ENCODE measurements around the gene MAMDC4. TPM values are rescaled to one million over a fixed set of nuclear protein-coding genes. Genes with fewer than 3 reads are reported as not detected.

MAMDC4 gene
- total RNA-seq, 4 donors from 2014 or later: 0.89 to 1.4 (median 1.4) TPM

DNA sequence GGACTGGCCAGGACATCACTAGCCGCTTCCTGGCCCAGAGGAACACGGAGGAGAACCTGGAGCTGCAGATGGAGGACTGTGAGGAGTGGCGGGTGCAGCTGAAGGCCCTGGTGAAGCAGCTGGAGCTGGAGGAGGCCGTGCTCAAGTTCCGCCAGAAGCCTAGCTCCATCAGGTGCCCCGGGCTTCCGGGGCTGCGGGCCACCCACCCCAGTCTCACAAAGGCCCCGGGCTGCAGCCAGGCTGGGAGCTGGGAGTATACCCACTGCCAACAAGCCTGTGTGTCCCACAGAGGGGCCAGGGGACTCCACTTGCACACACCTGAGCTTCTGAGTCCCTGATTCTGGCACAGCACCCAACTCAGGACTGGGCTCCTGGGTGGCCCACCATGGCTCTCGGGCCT is 46.1 kb upstream of the MAMDC4 start:
- WGBS, 2 donors: 94 to 98% methylated on average over 10 of the region's 10 CpGs
- no peak for TF ChIP-seq POLR2A (IDR thresholded peaks at IDR 0.05)
- TF ChIP-seq, protein P1, sequence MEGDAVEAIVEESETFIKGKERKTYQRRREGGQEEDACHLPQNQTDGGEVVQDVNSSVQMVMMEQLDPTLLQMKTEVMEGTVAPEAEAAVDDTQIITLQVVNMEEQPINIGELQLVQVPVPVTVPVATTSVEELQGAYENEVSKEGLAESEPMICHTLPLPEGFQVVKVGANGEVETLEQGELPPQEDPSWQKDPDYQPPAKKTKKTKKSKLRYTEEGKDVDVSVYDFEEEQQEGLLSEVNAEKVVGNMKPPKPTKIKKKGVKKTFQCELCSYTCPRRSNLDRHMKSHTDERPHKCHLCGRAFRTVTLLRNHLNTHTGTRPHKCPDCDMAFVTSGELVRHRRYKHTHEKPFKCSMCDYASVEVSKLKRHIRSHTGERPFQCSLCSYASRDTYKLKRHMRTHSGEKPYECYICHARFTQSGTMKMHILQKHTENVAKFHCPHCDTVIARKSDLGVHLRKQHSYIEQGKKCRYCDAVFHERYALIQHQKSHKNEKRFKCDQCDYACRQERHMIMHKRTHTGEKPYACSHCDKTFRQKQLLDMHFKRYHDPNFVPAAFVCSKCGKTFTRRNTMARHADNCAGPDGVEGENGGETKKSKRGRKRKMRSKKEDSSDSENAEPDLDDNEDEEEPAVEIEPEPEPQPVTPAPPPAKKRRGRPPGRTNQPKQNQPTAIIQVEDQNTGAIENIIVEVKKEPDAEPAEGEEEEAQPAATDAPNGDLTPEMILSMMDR (IDR thresholded peaks at IDR 0.05): no peak
- intact Hi-C loops (cut with DNase I; ENCODE audit: low total_unique reads): no loop called here
- no peak overlapping the region for H3K4me3 ChIP-seq (ENCODE audit: low read depth, poor library complexity, severe bottlenecking)
- no peak for DNase-seq (ENCODE audit: low spot score in 2 of 2)

DNA sequence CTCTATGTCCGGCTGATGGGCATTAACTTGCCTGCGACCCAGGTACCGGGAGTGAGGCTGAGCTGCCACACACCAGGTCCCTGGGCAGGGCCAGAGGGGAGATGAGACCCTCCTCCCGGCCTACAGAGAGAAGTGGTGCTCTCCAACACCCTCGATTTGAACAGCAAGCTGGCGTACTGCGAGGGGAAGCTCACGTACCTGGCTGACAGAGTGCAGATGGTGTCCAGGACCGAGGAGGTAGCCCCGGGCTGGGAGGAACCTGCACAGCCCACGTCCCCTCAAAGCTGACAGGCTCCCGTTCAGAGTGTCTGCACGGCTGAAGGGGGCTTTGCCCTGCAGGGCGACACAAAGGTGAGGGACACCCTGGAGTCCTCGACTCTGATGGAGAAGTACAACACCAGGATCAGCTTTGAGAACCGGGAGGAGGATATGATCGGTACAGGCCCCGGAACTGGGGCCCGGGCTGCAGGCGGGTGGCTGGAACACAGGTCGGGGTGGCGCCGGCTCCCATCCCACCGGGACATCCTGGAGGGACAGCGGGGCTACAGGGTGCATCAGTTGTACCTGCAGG is 45.4 kb upstream of the MAMDC4 start:
- no peak for TF ChIP-seq POLR2A (IDR thresholded peaks at IDR 0.05)
- TF ChIP-seq, protein P1 (IDR thresholded peaks at IDR 0.05): no peak
- DNase-seq (ENCODE audit: low spot score in 2 of 2): no peak
- intact Hi-C loops (cut with DNase I; ENCODE audit: low total_unique reads): no loop called here
- WGBS, 2 donors: 53 to 57% methylated on average over 24 to 25 of the region's 25 CpGs
- H3K4me3 ChIP-seq (ENCODE audit: low read depth, poor library complexity, severe bottlenecking): no peak overlapping the region

GRCh38 chr9:136807281-136808074 is 44.7 kb upstream of the MAMDC4 start, which contains the start of gene RABL6:
RABL6 (plus strand) TSS chr9:136807948; CDS start chr9:136808197, 249 bp downstream.
- no peak for TF ChIP-seq POLR2A (IDR thresholded peaks at IDR 0.05)
- TF ChIP-seq, protein P1 (IDR thresholded peaks at IDR 0.05): no peak
- H3K4me3 ChIP-seq (ENCODE audit: low read depth, poor library complexity, severe bottlenecking): peak within 1 kb of the TSS; percentile 97
- 1% methylated on average over 19 to 51 of the region's 96 CpGs for WGBS, 2 donors
- intact Hi-C loops (cut with DNase I; ENCODE audit: low total_unique reads): no loop called here
- peak in 1 of 2 donors; percentile 94 for DNase-seq (ENCODE audit: low spot score in 2 of 2)

DNA sequence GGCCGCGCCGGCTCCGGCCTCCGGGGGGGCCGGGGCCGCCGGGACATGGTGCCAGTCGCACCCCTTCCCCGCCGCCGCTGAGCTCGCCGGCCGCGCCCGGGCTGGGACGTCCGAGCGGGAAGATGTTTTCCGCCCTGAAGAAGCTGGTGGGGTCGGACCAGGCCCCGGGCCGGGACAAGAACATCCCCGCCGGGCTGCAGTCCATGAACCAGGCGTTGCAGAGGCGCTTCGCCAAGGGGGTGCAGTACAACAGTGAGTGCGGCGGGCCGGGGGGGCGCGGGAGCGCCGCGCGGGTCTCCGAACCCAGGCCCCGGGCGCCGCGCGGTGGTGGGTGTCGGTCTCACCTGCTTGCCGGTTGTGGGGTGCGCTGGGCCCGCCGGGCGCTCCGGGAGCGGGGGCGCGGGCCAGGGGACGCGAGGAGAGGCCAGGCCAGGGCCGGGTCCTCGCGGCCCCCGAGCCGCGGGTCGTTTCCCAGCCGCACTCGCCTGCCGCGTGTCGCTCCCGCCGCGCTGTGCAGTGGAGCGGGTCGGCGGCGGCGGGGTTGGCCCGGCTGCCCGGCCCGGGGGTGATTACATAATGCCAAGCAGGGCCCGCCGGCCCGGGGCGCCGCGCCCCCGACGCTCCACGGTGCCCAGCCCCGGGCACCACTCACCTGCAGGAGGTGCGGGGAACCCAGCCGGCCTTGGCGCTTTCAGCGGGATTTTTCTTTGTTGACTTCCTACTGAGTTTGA is 43.9 kb upstream of the MAMDC4 start:
- intact Hi-C loops (cut with DNase I; ENCODE audit: low total_unique reads): no loop called here
- no peak for TF ChIP-seq POLR2A (IDR thresholded peaks at IDR 0.05)
- TF ChIP-seq, protein P1 (IDR thresholded peaks at IDR 0.05): no peak
- whole genome bisulfite sequencing, 2 donors: 0 to 1% methylated on average over 20 to 54 of the region's 93 CpGs
- H3K4me3 ChIP-seq (ENCODE audit: low read depth, poor library complexity, severe bottlenecking): peak overlapping the region; percentile 97
- DNase-seq (ENCODE audit: low spot score in 2 of 2): no peak

DNA sequence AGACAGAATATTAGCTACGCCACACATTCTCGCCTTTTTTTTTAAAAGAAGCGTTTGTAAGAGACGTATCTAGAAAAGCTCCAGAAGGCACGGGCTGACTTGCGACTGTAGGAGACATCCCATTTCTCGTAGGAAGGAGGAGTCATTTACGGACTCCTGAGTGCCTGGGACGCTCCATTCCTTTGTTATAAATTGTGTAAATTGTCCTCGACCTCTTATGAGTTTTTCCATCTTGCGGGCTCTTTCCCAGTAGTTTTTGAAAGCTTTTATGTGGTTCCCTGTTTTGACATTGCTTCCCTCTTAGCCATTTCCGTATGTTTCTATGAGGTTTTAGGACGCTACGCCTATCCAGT is 43.4 kb upstream of the MAMDC4 start:
- WGBS, 2 donors: 2 to 3% methylated on average over 14 of the region's 14 CpGs
- peak overlapping the region; percentile 97 for H3K4me3 ChIP-seq (ENCODE audit: low read depth, poor library complexity, severe bottlenecking)
- no peak for DNase-seq (ENCODE audit: low spot score in 2 of 2)
- TF ChIP-seq POLR2A (IDR thresholded peaks at IDR 0.05): no peak
- TF ChIP-seq, protein P1 (IDR thresholded peaks at IDR 0.05): no peak
- intact Hi-C loops (cut with DNase I; ENCODE audit: low total_unique reads): no loop called here
